Upper lobe of left lung (tissue), 4 donors: ENCODE results near the gene ZFYVE19.

Experiments
- EP300 ChIP-seq, 4 donors: sonication (generic); formaldehyde crosslinking; IDR thresholded peaks; one replicate each; pipeline ENCODE4 v1.5.1; 2017; ENCODE audit warnings: antibody characterized with exemption in 4 of 4, control low read depth in 2 of 4
- POLR2AphosphoS5 ChIP-seq, 2 donors: sonication (generic); formaldehyde crosslinking; IDR thresholded peaks; one replicate each; pipeline ENCODE4 v1.5.1; 2017; ENCODE audit warnings: antibody characterized with exemption in 2 of 2
- TF ChIP-seq, protein P1 (sequence below), 6 experiments: fragments of 450-650 bp in 4 of 6; fragments of 200-600 bp in 2 of 6; sonication (generic) in 2 of 6; IDR thresholded peaks; one replicate each; pipeline ENCODE4 v1.5.1; 2016 to 2019; ENCODE audit warnings: antibody characterized with exemption in 6 of 6

GRCh38 chr15:40763801-40764628, 42.9 kb upstream of the ZFYVE19 start, which contains the start of gene GCHFR:
- no peak for TF ChIP-seq EP300 (IDR thresholded peaks at IDR 0.05)
- TF ChIP-seq POLR2AphosphoS5 (IDR thresholded peaks at IDR 0.05), result peak; percentile 66 to 79
- TF ChIP-seq, protein P1, sequence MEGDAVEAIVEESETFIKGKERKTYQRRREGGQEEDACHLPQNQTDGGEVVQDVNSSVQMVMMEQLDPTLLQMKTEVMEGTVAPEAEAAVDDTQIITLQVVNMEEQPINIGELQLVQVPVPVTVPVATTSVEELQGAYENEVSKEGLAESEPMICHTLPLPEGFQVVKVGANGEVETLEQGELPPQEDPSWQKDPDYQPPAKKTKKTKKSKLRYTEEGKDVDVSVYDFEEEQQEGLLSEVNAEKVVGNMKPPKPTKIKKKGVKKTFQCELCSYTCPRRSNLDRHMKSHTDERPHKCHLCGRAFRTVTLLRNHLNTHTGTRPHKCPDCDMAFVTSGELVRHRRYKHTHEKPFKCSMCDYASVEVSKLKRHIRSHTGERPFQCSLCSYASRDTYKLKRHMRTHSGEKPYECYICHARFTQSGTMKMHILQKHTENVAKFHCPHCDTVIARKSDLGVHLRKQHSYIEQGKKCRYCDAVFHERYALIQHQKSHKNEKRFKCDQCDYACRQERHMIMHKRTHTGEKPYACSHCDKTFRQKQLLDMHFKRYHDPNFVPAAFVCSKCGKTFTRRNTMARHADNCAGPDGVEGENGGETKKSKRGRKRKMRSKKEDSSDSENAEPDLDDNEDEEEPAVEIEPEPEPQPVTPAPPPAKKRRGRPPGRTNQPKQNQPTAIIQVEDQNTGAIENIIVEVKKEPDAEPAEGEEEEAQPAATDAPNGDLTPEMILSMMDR (IDR thresholded peaks at IDR 0.05), result peak; percentile 28 to 75 (median 49)
